Measurements from ENCODE around the gene RTN4RL1. TPM values are rescaled to one million over a fixed set of nuclear protein-coding genes. Genes with fewer than 3 reads are reported as not detected.

RTN4RL1 gene
- total RNA-seq, 1 donor, result not detected

- H3K9me3 ChIP-seq (ENCODE audit: low read depth, low read length), result no peaks in the 10 kb centered on the region
- peaks cover 50% of the 10 kb centered on the region for H3K4me1 ChIP-seq (ENCODE audit: insufficient read depth, low read length)
- peaks cover 47% of the 10 kb centered on the region for H3K27me3 ChIP-seq (ENCODE audit: insufficient read depth, low read length)
- H3K4me3 ChIP-seq (ENCODE audit: low read length), result no peak overlapping the region
Measured at GRCh38 chr17:2027528-2028233, 2.5 kb upstream of the RTN4RL1 start.

- H3K4me1 ChIP-seq (ENCODE audit: insufficient read depth, low read length), result peaks cover 41% of the 10 kb centered on the region
- H3K27me3 ChIP-seq (ENCODE audit: insufficient read depth, low read length), result peaks cover 52% of the 10 kb centered on the region
- H3K9me3 ChIP-seq (ENCODE audit: low read depth, low read length), result no peaks in the 10 kb centered on the region
- H3K4me3 ChIP-seq (ENCODE audit: low read length), result peak overlapping the region; percentile 20
Measured at GRCh38 chr17:2025622-2026309, 632 bp upstream of the RTN4RL1 start.

- peaks cover 37% of the 10 kb centered on the region for H3K4me1 ChIP-seq (ENCODE audit: insufficient read depth, low read length)
- H3K27me3 ChIP-seq (ENCODE audit: insufficient read depth, low read length), result peaks cover 51% of the 10 kb centered on the region
- no peaks in the 10 kb centered on the region for H3K9me3 ChIP-seq (ENCODE audit: low read depth, low read length)
- H3K4me3 ChIP-seq (ENCODE audit: low read length), result peak overlapping the region; percentile 20
Measured at GRCh38 chr17:2024572-2025219, 438 bp downstream of the RTN4RL1 start.

- H3K4me3 ChIP-seq (ENCODE audit: low read length), result peak overlapping the region; percentile 20
- no peaks in the 10 kb centered on the region for H3K9me3 ChIP-seq (ENCODE audit: low read depth, low read length)
- H3K27me3 ChIP-seq (ENCODE audit: insufficient read depth, low read length), result peaks cover 46% of the 10 kb centered on the region
- H3K4me1 ChIP-seq (ENCODE audit: insufficient read depth, low read length), result peaks cover 34% of the 10 kb centered on the region
Measured at GRCh38 chr17:2023692-2024571, 1.2 kb downstream of the RTN4RL1 start.

- Histone ChIP-seq H3K4me1 (ENCODE audit: insufficient read depth, low read length) (peaks cover 34% of the 10 kb centered on the region), H3K27me3 (ENCODE audit: insufficient read depth, low read length) (peaks cover 41% of the 10 kb centered on the region), H3K9me3 (ENCODE audit: low read depth, low read length) (no peaks in the 10 kb centered on the region), H3K4me3 (ENCODE audit: low read length) (no peak overlapping the region)
Measured at GRCh38 chr17:2023256-2023655, 1.9 kb downstream of the RTN4RL1 start.

- Histone ChIP-seq H3K27me3 (ENCODE audit: insufficient read depth, low read length) (peaks cover 39% of the 10 kb centered on the region), H3K9me3 (ENCODE audit: low read depth, low read length) (no peaks in the 10 kb centered on the region), H3K4me1 (ENCODE audit: insufficient read depth, low read length) (peaks cover 34% of the 10 kb centered on the region), H3K4me3 (ENCODE audit: low read length) (no peak overlapping the region)
Measured at GRCh38 chr17:2022647-2023240, 2.4 kb downstream of the RTN4RL1 start.

- H3K4me3 ChIP-seq (ENCODE audit: low read length), result no peak overlapping the region
Measured at GRCh38 chr17:2020721-2021120, 4.4 kb downstream of the RTN4RL1 start.

GRCh38 chr17:2019723-2020122 lies 5.4 kb downstream of the RTN4RL1 start:
- Histone ChIP-seq H3K27me3 (ENCODE audit: insufficient read depth, low read length) (peaks cover 18% of the 10 kb centered on the region), H3K4me3 (ENCODE audit: low read length) (no peak overlapping the region), H3K4me1 (ENCODE audit: insufficient read depth, low read length) (peaks cover 20% of the 10 kb centered on the region), H3K9me3 (ENCODE audit: low read depth, low read length) (no peaks in the 10 kb centered on the region)

More at GRCh38 chr17:2020721-2021120, 4.4 kb downstream of the RTN4RL1 start:
- H3K9me3 ChIP-seq (ENCODE audit: low read depth, low read length), result no peaks in the 10 kb centered on the region
- peaks cover 23% of the 10 kb centered on the region for H3K27me3 ChIP-seq (ENCODE audit: insufficient read depth, low read length)
- peaks cover 29% of the 10 kb centered on the region for H3K4me1 ChIP-seq (ENCODE audit: insufficient read depth, low read length)

- Histone ChIP-seq H3K4me1 (ENCODE audit: insufficient read depth, low read length) (peaks cover 12% of the 10 kb centered on the region), H3K4me3 (ENCODE audit: low read length) (no peak overlapping the region), H3K27me3 (ENCODE audit: insufficient read depth, low read length) (peaks cover 11% of the 10 kb centered on the region), H3K9me3 (ENCODE audit: low read depth, low read length) (no peaks in the 10 kb centered on the region)
Measured at GRCh38 chr17:2018716-2019510, 6.2 kb downstream of the RTN4RL1 start.

GRCh38 chr17:2017274-2017941 lies 7.7 kb downstream of the RTN4RL1 start:
- no peak overlapping the region for H3K4me3 ChIP-seq (ENCODE audit: low read length)

GRCh38 chr17:2016494-2016893 lies 8.6 kb downstream of the RTN4RL1 start:
- Histone ChIP-seq H3K4me3 (ENCODE audit: low read length) (no peak overlapping the region), H3K4me1 (ENCODE audit: insufficient read depth, low read length) (no peaks in the 10 kb centered on the region), H3K9me3 (ENCODE audit: low read depth, low read length) (no peaks in the 10 kb centered on the region), H3K27me3 (ENCODE audit: insufficient read depth, low read length) (no peaks in the 10 kb centered on the region)

More at GRCh38 chr17:2017274-2017941, 7.7 kb downstream of the RTN4RL1 start:
- Histone ChIP-seq H3K4me1 (ENCODE audit: insufficient read depth, low read length) (no peaks in the 10 kb centered on the region), H3K9me3 (ENCODE audit: low read depth, low read length) (no peaks in the 10 kb centered on the region), H3K27me3 (ENCODE audit: insufficient read depth, low read length) (peaks cover 2% of the 10 kb centered on the region)

GRCh38 chr17:2015314-2015713 lies 9.8 kb downstream of the RTN4RL1 start:
- Histone ChIP-seq H3K9me3 (ENCODE audit: low read depth, low read length) (no peaks in the 10 kb centered on the region), H3K4me1 (ENCODE audit: insufficient read depth, low read length) (no peaks in the 10 kb centered on the region), H3K27me3 (ENCODE audit: insufficient read depth, low read length) (no peaks in the 10 kb centered on the region), H3K4me3 (ENCODE audit: low read length) (no peak overlapping the region)

- Histone ChIP-seq H3K4me3 (ENCODE audit: low read length) (no peak overlapping the region), H3K9me3 (ENCODE audit: low read depth, low read length) (no peaks in the 10 kb centered on the region), H3K4me1 (ENCODE audit: insufficient read depth, low read length) (no peaks in the 10 kb centered on the region), H3K27me3 (ENCODE audit: insufficient read depth, low read length) (no peaks in the 10 kb centered on the region)
Measured at GRCh38 chr17:2013994-2014317, 11.2 kb downstream of the RTN4RL1 start.

Measured in mononuclear cell (primary cell).